ENCODE results near the gene ST3GAL3. TPM values are rescaled to one million over a fixed set of nuclear protein-coding genes. Genes with fewer than 3 reads are reported as not detected.

Gene ST3GAL3
- total and polyA plus RNA-seq, 5 experiments from 2014 or later, result 7.5 to 23.0 (median 10.9) TPM

DNA sequence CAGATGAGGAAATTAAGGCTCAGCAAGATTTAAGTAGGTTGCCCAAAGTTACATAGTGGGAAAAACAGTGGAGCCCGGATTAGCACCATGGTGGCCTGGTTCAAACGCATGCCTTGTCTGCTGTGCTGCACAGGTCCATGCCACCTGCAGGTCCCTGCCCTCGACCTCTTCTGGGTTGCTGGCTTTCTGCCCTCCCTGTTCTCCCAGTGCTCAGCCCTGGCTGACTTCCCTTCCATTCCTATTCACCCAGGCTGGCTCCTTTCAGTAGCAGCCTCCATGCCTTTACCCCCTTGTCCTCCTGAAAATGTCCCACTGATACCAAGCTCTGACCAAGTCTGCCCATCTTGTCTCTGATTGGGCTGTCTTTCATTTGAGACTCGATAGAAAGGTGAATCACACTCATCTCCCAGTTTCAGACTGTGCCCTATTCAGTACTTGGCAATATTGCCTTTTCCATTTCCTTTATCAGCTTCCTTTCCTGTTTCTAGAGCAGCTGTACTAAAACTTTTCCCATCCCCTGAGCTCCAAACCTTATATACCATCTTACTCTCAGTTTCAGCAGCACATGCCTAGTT lies 75.8 kb downstream of the ST3GAL3 start:
- DNase-seq, result no peak
- Mint-ChIP-seq H3K36me3 (peaks cover 16 to 33% (median 23%) of the 10 kb centered on the region in 3 donors), H3K27me3 (no peaks in the 10 kb centered on the region), H3K4me3 (no peak overlapping the region), H3K4me1 (peaks cover 7 to 13% (median 9%) of the 10 kb centered on the region in 4 donors), H3K9me3 (peaks cover 0 to 32% (median 18%) of the 10 kb centered on the region in 9 donors), H3K27ac (peak overlapping the region in 1 of 10 donors; percentile 7)
- POLR2A ChIA-PET, result interaction anchor here (0.5 kb wide), 1 partner anchor 69 kb away, joined by 4 read pairs; no protein-coding TSS in a partner anchor
- no peak for ATAC-seq

GRCh38 chr1:43783671-43784205 lies 76.4 kb downstream of the ST3GAL3 start:
- Mint-ChIP-seq H3K4me3 (no peak overlapping the region), H3K9me3 (peaks cover 0 to 31% (median 18%) of the 10 kb centered on the region in 9 donors), H3K36me3 (peaks cover 14 to 33% (median 22%) of the 10 kb centered on the region in 3 donors), H3K27ac (peak overlapping the region in 1 of 10 donors; percentile 7), H3K4me1 (peaks cover 7 to 13% (median 9%) of the 10 kb centered on the region in 4 donors), H3K27me3 (no peaks in the 10 kb centered on the region)
- POLR2A ChIA-PET, result no interaction called here
- no peak for ATAC-seq
- no peak for DNase-seq

- H3K27ac Mint-ChIP-seq, result no peak overlapping the region
- no peak overlapping the region for H3K4me3 Mint-ChIP-seq
- peaks cover 0 to 11% (median 2%) of the 10 kb centered on the region in 3 donors for H3K36me3 Mint-ChIP-seq
- H3K9me3 Mint-ChIP-seq, result peaks cover 0 to 8% (median 0%) of the 10 kb centered on the region in 9 donors
- ATAC-seq (no peak), DNase-seq (no peak)
- H3K27me3 Mint-ChIP-seq, result no peaks in the 10 kb centered on the region
- H3K4me1 Mint-ChIP-seq, result peaks cover 12 to 21% (median 13%) of the 10 kb centered on the region in 4 donors
- POLR2A ChIA-PET, result no interaction called here
Observed at GRCh38 chr1:43786201-43786958, 79.0 kb downstream of the ST3GAL3 start.

- DNase-seq, result no peak
- H3K27ac Mint-ChIP-seq, result no peak overlapping the region
- H3K36me3 Mint-ChIP-seq, result peaks cover 0 to 5% (median 3%) of the 10 kb centered on the region in 3 donors
- no peak for ATAC-seq
- H3K4me3 Mint-ChIP-seq, result no peak overlapping the region
- H3K4me1 Mint-ChIP-seq, result peaks cover 12 to 25% (median 14%) of the 10 kb centered on the region in 4 donors
- H3K9me3 Mint-ChIP-seq, result peaks cover 0 to 4% (median 0%) of the 10 kb centered on the region in 9 donors
- POLR2A ChIA-PET, result no interaction called here
- H3K27me3 Mint-ChIP-seq, result no peaks in the 10 kb centered on the region
Observed at GRCh38 chr1:43786960-43787359, 79.6 kb downstream of the ST3GAL3 start.

DNA sequence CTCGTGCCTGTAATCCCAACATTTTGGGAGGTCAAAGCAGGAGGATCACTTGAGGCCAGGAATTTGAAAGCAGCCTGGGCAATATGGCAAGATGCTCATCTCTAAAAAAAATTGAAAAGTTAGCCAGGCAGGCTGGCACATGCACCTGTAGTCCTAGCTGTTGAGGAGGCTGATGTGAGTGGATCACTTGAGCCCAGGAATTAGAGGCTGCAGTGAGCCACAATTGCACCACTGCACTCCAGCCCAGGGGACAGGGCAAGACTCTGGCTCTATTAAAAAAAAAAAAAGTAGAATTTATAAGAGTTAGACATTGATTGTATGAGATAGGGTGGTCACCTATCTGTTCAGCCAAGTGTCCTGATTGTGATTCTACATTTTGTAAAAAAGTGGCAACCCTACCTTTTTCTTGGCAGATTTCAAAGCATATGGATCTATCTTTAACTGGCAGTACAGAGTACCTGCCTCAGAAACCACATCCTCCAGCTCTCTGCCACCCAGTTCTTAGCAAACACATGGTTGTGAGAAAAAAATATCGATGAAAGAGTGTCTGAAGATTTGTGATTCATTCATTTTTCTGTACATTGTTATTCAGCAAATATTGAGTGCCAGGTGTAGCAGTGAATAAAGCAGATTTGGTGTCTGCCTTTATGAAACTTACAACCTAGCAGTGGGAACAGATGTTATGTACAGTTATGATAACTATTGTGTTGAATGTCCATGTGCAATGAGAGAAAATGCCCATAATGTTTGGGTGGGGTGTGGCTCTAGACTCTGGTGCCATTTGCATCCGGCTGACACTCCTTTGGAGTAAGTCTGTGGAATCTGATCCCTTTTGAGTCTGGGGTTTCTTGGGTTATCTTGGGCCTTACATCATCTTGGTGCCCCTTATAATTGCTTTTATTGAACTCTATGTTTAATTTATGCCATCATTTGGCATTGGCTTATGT lies 82.5 kb downstream of the ST3GAL3 start:
- Mint-ChIP-seq H3K4me1 (peaks cover 9 to 20% (median 17%) of the 10 kb centered on the region in 4 donors), H3K27ac (peak overlapping the region in 2 of 10 donors; percentile 10 to 47), H3K27me3 (no peaks in the 10 kb centered on the region), H3K9me3 (no peaks in the 10 kb centered on the region), H3K4me3 (no peak overlapping the region), H3K36me3 (peaks cover 0 to 13% (median 5%) of the 10 kb centered on the region in 3 donors)
- DNase-seq (peak in 5 of 10 donors; percentile 20 to 69 (median 35)), ATAC-seq (peak; percentile 91 to 99)
- POLR2A ChIA-PET, result no interaction called here

DNA sequence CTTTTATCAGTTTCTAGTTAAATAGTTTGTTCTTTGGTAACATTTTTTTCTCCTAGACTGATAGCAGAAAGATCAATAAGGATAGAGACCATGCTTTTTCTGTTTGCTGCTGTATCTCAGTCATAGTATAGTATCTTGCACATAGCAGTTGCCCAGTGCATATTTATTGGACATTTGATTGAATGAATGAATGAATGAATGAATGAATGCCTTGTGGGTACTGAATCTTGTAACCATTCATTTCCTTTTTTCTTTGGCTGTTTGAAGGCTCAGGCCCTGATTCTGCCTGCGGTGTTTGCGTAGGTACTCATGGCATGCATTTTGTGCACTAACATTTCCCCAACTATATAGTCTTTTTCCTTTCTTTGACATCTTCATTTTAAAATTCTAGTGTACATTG lies 83.9 kb downstream of the ST3GAL3 start:
- Mint-ChIP-seq H3K27me3 (no peaks in the 10 kb centered on the region), H3K4me1 (peaks cover 9 to 20% (median 17%) of the 10 kb centered on the region in 4 donors)
- no peak for ATAC-seq

GRCh38 chr1:43796111-43796581 lies 88.8 kb downstream of the ST3GAL3 start:
- Mint-ChIP-seq H3K4me1 (peaks cover 4 to 9% (median 8%) of the 10 kb centered on the region in 4 donors), H3K9me3 (no peaks in the 10 kb centered on the region), H3K4me3 (no peak overlapping the region), H3K36me3 (peaks cover 0 to 42% (median 23%) of the 10 kb centered on the region in 3 donors), H3K27me3 (no peaks in the 10 kb centered on the region), H3K27ac (no peak overlapping the region)
- POLR2A ChIA-PET, result no interaction called here
- DNase-seq (no peak), ATAC-seq (no peak)

More for the DNA sequence above, 83.9 kb downstream of the ST3GAL3 start:
- no peak for DNase-seq
- POLR2A ChIA-PET, result no interaction called here
- no peaks in the 10 kb centered on the region for H3K9me3 Mint-ChIP-seq
- no peak overlapping the region for H3K4me3 Mint-ChIP-seq
- H3K27ac Mint-ChIP-seq, result peak overlapping the region in 1 of 10 donors; percentile 19
- peaks cover 0 to 19% (median 12%) of the 10 kb centered on the region in 3 donors for H3K36me3 Mint-ChIP-seq

DNA sequence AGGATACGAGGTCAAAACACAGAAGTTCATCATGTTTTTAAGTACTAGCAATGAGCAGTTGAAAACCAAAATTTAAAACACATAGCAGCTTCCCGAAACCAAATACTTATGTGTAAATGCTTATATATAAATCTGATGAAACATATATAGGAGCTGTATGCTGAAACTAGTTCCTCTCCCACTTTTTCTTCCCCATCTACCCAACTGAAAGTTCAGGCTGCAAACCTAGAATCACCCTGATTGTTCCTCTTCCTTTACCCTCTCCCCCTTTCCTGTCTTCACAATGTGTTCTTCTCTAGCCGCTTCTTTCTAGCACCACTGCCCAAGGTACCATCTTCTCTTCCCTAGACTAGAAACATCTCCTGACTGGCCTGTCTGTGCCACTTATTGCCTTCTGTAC lies 90.6 kb downstream of the ST3GAL3 start:
- Mint-ChIP-seq H3K27me3 (no peaks in the 10 kb centered on the region), H3K4me1 (peaks cover 0 to 5% (median 1%) of the 10 kb centered on the region in 4 donors), H3K4me3 (no peak overlapping the region), H3K36me3 (peaks cover 0 to 36% (median 28%) of the 10 kb centered on the region in 3 donors), H3K27ac (no peak overlapping the region), H3K9me3 (no peaks in the 10 kb centered on the region)
- POLR2A ChIA-PET, result no interaction called here
- DNase-seq, result no peak
- ATAC-seq, result no peak

GRCh38 chr1:43799656-43800635 lies 92.6 kb downstream of the ST3GAL3 start:
- Mint-ChIP-seq H3K36me3 (peaks cover 0 to 31% (median 24%) of the 10 kb centered on the region in 3 donors), H3K9me3 (no peaks in the 10 kb centered on the region), H3K4me3 (no peak overlapping the region), H3K4me1 (peaks cover 0 to 5% (median under 1%) of the 10 kb centered on the region in 4 donors), H3K27ac (peak overlapping the region in 2 of 10 donors; percentile 15 to 28), H3K27me3 (no peaks in the 10 kb centered on the region)
- DNase-seq, result no peak
- no peak for ATAC-seq
- POLR2A ChIA-PET, result no interaction called here

DNA sequence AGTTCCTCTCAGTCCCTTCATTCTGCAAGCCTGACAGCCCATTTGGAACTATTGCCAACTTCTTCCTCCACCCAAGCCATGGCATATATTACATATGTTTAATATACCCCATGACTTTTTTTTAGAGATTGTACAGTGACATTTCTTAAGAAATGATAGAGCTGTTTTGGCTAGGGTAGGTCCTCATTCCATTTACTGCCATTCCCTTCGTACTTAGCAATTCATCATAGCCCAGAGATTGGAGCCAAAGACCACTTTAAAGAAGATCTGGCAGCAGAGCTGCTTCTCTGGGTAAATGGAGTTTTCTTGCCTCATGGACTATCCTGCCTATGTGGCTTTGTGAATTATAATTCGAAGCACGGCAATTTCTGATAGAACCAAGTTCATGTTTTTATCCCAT lies 93.4 kb downstream of the ST3GAL3 start:
- Mint-ChIP-seq H3K9me3 (no peaks in the 10 kb centered on the region), H3K4me3 (no peak overlapping the region), H3K27me3 (no peaks in the 10 kb centered on the region), H3K36me3 (peaks cover 0 to 29% (median 19%) of the 10 kb centered on the region in 3 donors), H3K4me1 (peaks cover 0 to 5% (median under 1%) of the 10 kb centered on the region in 4 donors), H3K27ac (no peak overlapping the region)
- no peak for ATAC-seq
- POLR2A ChIA-PET, result no interaction called here
- no peak for DNase-seq

GRCh38 chr1:43801203-43801602 lies 93.9 kb downstream of the ST3GAL3 start:
- no peaks in the 10 kb centered on the region for H3K9me3 Mint-ChIP-seq
- no peak for ATAC-seq
- H3K27me3 Mint-ChIP-seq, result no peaks in the 10 kb centered on the region
- POLR2A ChIA-PET, result no interaction called here
- peaks cover 0 to 5% (median under 1%) of the 10 kb centered on the region in 4 donors for H3K4me1 Mint-ChIP-seq
- no peak overlapping the region for H3K4me3 Mint-ChIP-seq
- peaks cover 0 to 25% (median 16%) of the 10 kb centered on the region in 3 donors for H3K36me3 Mint-ChIP-seq
- no peak overlapping the region for H3K27ac Mint-ChIP-seq
- no peak for DNase-seq
